Daoy (cell line): ENCODE results near the gene TEX19. TPM values are rescaled to one million over a fixed set of nuclear protein-coding genes. Genes with fewer than 3 reads are reported as not detected.
"Not testable (repeated sequence)": the region's sequence is repeated elsewhere in the genome, so short reads cannot be mapped to it uniquely, and the experiment has no call there.

ENCODE experiments used
- DNase-seq: peaks from one replicate; pipeline ENCODE4 v3.0.0-alpha.2; 2015; ENCODE audit warnings: low read depth
- total RNA-seq: library from RNA; depleted of rRNA; stranded (reverse); fragments of >200 nt; shearing (Covaris generic); gene quantifications from 2 replicates; pipeline ENCODE4 v1.2.3, GENCODE V29; 2014; rRNA removed

The TEX19 gene
- total RNA-seq, 1 experiment from 2014 or later = not detected

GRCh38 chr17:82408288-82408937 is 49.4 kb downstream of the TEX19 start:
- no peak for DNase-seq

DNA sequence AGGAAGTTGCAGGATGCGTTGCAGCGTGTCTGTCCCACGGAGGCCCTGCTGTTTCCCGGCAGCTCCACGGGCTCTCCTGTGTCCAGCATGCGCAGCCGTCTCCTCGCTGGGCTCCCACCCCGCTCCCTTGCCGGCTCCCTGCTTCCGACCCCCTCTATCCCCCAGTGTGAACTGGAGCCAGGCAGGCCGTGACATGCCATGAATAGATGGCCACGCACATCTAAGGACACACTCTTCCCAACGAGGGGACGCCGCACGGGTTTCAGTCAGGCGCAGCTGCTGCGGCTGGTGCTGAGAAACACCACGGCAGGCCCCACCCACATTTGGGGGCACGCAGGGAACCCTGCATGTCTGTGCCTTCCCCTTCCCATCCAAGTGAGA is 49.9 kb downstream of the TEX19 start:
- no peak for DNase-seq

DNA sequence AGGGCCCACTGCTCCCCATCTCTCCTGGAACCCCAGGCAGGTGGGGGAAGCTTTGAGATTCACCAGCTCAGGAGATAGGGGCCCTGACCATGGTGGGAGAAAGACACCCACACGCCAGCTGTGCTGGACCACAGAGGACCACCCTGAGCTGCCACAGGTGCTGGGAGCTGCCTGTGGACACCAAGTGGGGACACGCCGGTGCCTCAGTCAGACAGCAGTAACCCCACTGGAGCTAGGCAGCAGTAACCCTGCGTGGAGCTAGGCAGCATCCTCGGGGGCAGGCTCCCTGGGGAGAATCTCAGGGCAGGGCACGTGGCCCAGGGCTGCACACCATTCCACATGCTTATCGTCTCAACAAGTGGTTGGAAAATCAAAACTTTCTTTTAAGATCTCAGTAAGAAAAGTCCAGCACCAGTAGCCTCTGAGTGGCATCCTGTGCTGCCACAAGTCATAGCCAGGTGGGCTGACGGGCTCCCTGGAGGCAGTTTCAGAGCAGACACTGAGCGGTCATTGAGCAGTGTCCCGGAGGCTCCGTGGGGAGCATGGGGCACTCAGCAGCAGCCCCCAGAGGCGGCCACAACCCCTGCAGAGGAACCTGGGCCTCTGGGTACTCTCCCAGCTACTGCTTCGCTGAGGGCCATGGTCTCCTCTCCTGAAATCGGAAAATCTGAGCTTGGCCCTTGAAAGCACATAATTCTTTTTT is 51.1 kb downstream of the TEX19 start:
- DNase-seq = no peak

GRCh38 chr17:82411396-82412053 is 52.5 kb downstream of the TEX19 start:
- no peak for DNase-seq

DNA sequence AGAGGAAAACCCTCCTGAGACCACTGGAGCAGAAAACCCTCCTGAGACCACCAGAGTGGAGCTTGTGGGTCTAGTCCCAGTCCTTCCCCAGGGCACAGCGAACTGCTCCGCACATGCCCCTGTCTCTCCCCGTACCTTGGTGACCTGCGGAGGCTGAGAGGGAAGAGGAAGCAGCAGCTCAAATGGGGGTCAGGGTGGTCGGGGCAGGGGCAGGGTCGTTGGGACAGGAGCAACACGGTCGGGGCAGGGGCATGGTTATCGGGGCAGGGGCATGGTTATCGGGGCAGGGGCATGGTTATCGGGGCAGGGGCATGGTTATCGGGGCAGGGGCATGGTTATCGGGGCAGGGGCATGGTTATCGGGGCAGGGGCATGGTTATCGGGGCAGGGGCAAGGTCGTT is 53.0 kb downstream of the TEX19 start:
- not testable (repeated sequence) for DNase-seq

- DNase-seq = no peak
These were observed 53.8 kb downstream of the TEX19 start for GRCh38 chr17:82412535-82413520.

Other genes with a start within 250 kb of the TEX19 start
- 7.9 and 36.5 TPM in 2 replicates for gene CCDC57, start 146.4 kb upstream of the TEX19 start, total RNA-seq
- gene SLC16A3, start 130.2 kb upstream of the TEX19 start, total RNA-seq = 26.7 and 57.7 TPM in 2 replicates
- gene CSNK1D, start 85.5 kb upstream of the TEX19 start, total RNA-seq = 16.5 and 25.1 TPM in 2 replicates
- not detected in 2 replicates for gene CD7, start 41.6 kb upstream of the TEX19 start, total RNA-seq
- 0.51 and 0.65 TPM in 2 replicates for gene SECTM1, start 25.5 kb upstream of the TEX19 start, total RNA-seq
- gene UTS2R, start 12.5 kb downstream of the TEX19 start, total RNA-seq = not detected in 2 replicates
- 4.9 and 9.4 TPM in 2 replicates for gene HEXD, start 59.1 kb downstream of the TEX19 start, total RNA-seq
- 38.6 and 39.8 TPM in 2 replicates for gene OGFOD3, start 59.3 kb downstream of the TEX19 start, total RNA-seq
- 26.3 and 59.3 TPM in 2 replicates for gene CYBC1, start 91.5 kb downstream of the TEX19 start, total RNA-seq
- gene NARF, start 99.5 kb downstream of the TEX19 start, total RNA-seq = 42.3 and 59.4 TPM in 2 replicates
- 18.2 and 23.1 TPM in 2 replicates for gene FOXK2, start 160.5 kb downstream of the TEX19 start, total RNA-seq